HepG2 (cell line): ENCODE measurements around the gene PIGO. TPM values are rescaled to one million over a fixed set of nuclear protein-coding genes. Genes with fewer than 3 reads are reported as not detected.

Experiments used
- ATAC-seq: fragments of 200-7000 bp; cut with Tn5 transposase; 3 replicates; pipeline ENCODE4 v1.9.1; 2020; ENCODE audit warnings: mild to moderate bottlenecking, moderate library complexity
- BruUV-seq: library from RNA; stranded (reverse); fragments of 400-500 nt; replicated peaks from 2 replicates; lab custom pipeline; 2021; lab: Mats Ljungman, UMichigan
- CTCF ChIA-PET: fragments of 300-600 bp; formaldehyde crosslinking; extraction: SDS; loops from one replicate; lab custom pipeline; 2021; ENCODE audit warnings: low total read pairs, inconsistent platforms, low intra/inter-chr PET ratio; lab: Yijun Ruan, JAX
- POLR2A ChIA-PET: fragments of 350-600 bp; sonication (Branson Sonifier 250); formaldehyde crosslinking; loops from one replicate; lab custom pipeline; 2020; ENCODE audit warnings: antibody characterized with exemption, inconsistent platforms; lab: Yijun Ruan, JAX
- DNase-seq: peaks from one replicate; pipeline ENCODE4 v3.0.0-alpha.2; 2015; ENCODE audit warnings: low spot score
- FAIRE-seq: peaks from 3 replicates; lab custom pipeline; 2011; peaks lifted over from hg19 to GRCh38; lab: Jason Lieb, UNC
- H2AFZ ChIP-seq: one replicate; pipeline ENCODE4 v1.6.1; 2011; ENCODE audit warnings: low read length, inconsistent platforms
- H3K27ac ChIP-seq: fragments of 300-600 bp; 3 replicates; pipeline ENCODE4 v1.8.0; 2011; ENCODE audit warnings: mixed run types, mild to moderate bottlenecking, mixed read lengths, low read length, inconsistent platforms; ENCODE audit not compliant: insufficient read depth; ENCODE audit errors: extremely low read length
- H3K27me3 ChIP-seq, 2 experiments: fragments of 200-600 bp in 1 of 2; 2 replicates in 1 of 2; 3 replicates in 1 of 2; pipeline versions ENCODE4 v1.6.0 to v1.8.0; 2011; ENCODE audit warnings: low read length in 2 of 2, mild to moderate bottlenecking in 2 of 2, moderate library complexity in 2 of 2, inconsistent platforms in 1 of 2; ENCODE audit not compliant: insufficient read depth in 2 of 2, control insufficient read depth in 1 of 2
- H3K36me3 ChIP-seq, 2 experiments: fragments of 200-600 bp in 1 of 2; replicated peaks in 1 of 2; 2 replicates in 1 of 2; 3 replicates in 1 of 2; pipeline versions ENCODE4 v1.5.1 to v1.8.0; 2011; ENCODE audit warnings: low read length in 2 of 2, inconsistent platforms in 1 of 2; ENCODE audit not compliant: insufficient read depth in 2 of 2, control insufficient read depth in 1 of 2
- H3K4me1 ChIP-seq: 2 replicates; pipeline ENCODE4 v1.5.1; 2012; ENCODE audit warnings: low read length, inconsistent platforms; ENCODE audit not compliant: insufficient read depth
- H3K4me2 ChIP-seq: 2 replicates; pipeline ENCODE4 v1.6.0; 2011; ENCODE audit warnings: low read depth, low read length, inconsistent platforms
- H3K4me3 ChIP-seq, 3 experiments: fragments of 200-600 bp in 1 of 3; sonication (generic), shearing (Covaris generic) in 1 of 3; replicated peaks in 1 of 3; 2 replicates each; pipeline ENCODE4 v1.5.1; 2011 to 2016; ENCODE audit warnings: low read length in 3 of 3, inconsistent platforms in 2 of 3, low read depth in 2 of 3, mild to moderate bottlenecking in 2 of 3, control low read depth in 1 of 3, mixed read lengths in 1 of 3; ENCODE audit not compliant: insufficient read depth in 1 of 3
- H3K79me2 ChIP-seq: one replicate; pipeline ENCODE4 v1.6.1; 2011; ENCODE audit warnings: low read length, inconsistent platforms; ENCODE audit not compliant: insufficient read depth
- H3K9ac ChIP-seq: 2 replicates; pipeline ENCODE4 v1.6.0; 2011; ENCODE audit warnings: mild to moderate bottlenecking, low read depth, low read length, inconsistent platforms; ENCODE audit not compliant: insufficient read depth
- H3K9me3 ChIP-seq: 2 replicates; pipeline ENCODE4 v1.5.1; 2012; ENCODE audit warnings: mild to moderate bottlenecking, low read length
- H4K20me1 ChIP-seq: 2 replicates; pipeline ENCODE4 v1.6.0; 2011; ENCODE audit warnings: inconsistent platforms, mild to moderate bottlenecking, low read length, moderate library complexity; ENCODE audit not compliant: insufficient read depth
- CBFB ChIP-seq: sonication (generic); formaldehyde crosslinking; IDR thresholded peaks from 2 replicates; pipeline ENCODE4 v1.4.0; 2020; ENCODE audit warnings: missing genetic modification reagents
- IRF1 ChIP-seq: sonication (generic); formaldehyde crosslinking; IDR thresholded peaks from 2 replicates; pipeline ENCODE4 v1.4.0; 2020; ENCODE audit warnings: low read depth, mild to moderate bottlenecking, missing genetic modification reagents
- JUND ChIP-seq: sonication (generic); formaldehyde crosslinking; IDR thresholded peaks from 2 replicates; pipeline ENCODE4 v1.8.0; 2022; ENCODE audit warnings: mild to moderate bottlenecking, missing genetic modification reagents
- NCOA2 ChIP-seq: sonication (generic); formaldehyde crosslinking; IDR thresholded peaks from 2 replicates; pipeline ENCODE4 v1.8.0; 2022; ENCODE audit warnings: inconsistent platforms
- NKX3-1 ChIP-seq: sonication (generic); formaldehyde crosslinking; IDR thresholded peaks from 2 replicates; pipeline ENCODE4 v1.5.0; 2020; ENCODE audit warnings: missing genetic modification reagents
- PAF1 ChIP-seq: IDR thresholded peaks from 2 replicates; pipeline ENCODE4 v1.6.1; 2016; ENCODE audit warnings: missing genetic modification reagents, missing compliant biosample characterization
- RBFOX2 ChIP-seq: fragments of 200-400 bp; formaldehyde crosslinking; IDR thresholded peaks from 2 replicates; pipeline ENCODE4 v1.6.1; 2017; ENCODE audit warnings: low read depth, mild to moderate bottlenecking, low read length
- RBM22 ChIP-seq: fragments of 200-400 bp; formaldehyde crosslinking; optimal IDR thresholded peaks from 2 replicates; pipeline ENCODE3; 2017; ENCODE audit warnings: mild to moderate bottlenecking, low read length, moderate library complexity
- SETDB1 ChIP-seq: sonication (generic); formaldehyde crosslinking; IDR thresholded peaks from 2 replicates; pipeline ENCODE4 v1.5.1; 2020; ENCODE audit warnings: missing genetic modification reagents, mild to moderate bottlenecking, borderline replicate concordance
- ZNF737 ChIP-seq: sonication (generic); formaldehyde crosslinking; IDR thresholded peaks from 2 replicates; pipeline ENCODE4 v1.5.0; 2020; ENCODE audit warnings: missing genetic modification reagents, mild to moderate bottlenecking, borderline replicate concordance
- WGBS: methylation state at CpG from one replicate; pipeline ENCODE4 v1.1.6; 2017; ENCODE audit warnings: low lambda C conversion rate; 5-methylcytosine and 5-hydroxymethylcytosine counted together
- in situ Hi-C: cut with HindIII; loops from 2 replicates; pipeline ENCODE4 v1.10.0; 2017; ENCODE audit warnings: low pct_unique_long_range_greater_than_20kb; ENCODE audit not compliant: extremely low pct_ligation_motif_present
- intact Hi-C: fragments of 100-400 bp; cut with micrococcal nuclease; formaldehyde crosslinking; loops from one replicate; pipeline ENCODE4 v1.10.0; 2022; ENCODE audit not compliant: unreplicated experiment
- polyA plus RNA-seq, 8 experiments: library from polyadenylated mRNA; depleted of rRNA in 3 of 8; stranded (reverse) in 7 of 8; unstranded in 1 of 8; fragments of >200 nt; fragmentation: Illumina TruSeq in 4 of 8; extraction: Trizol in 4 of 8; gene quantifications; 2 replicates each; pipeline versions ENCODE4 v1.2.1 to v1.2.3, GENCODE V29; 2011 to 2016; ENCODE audit warnings: low read depth in 4 of 8, missing spikeins in 1 of 8, mixed read lengths in 1 of 8; ENCODE audit not compliant: insufficient read depth in 1 of 8
- total RNA-seq, 5 experiments: library from RNA; depleted of rRNA; stranded (reverse); fragments of >200 nt; fragmentation: Illumina TruSeq; extraction: Trizol; gene quantifications; 2 replicates each; pipeline ENCODE4 v1.2.3, GENCODE V29; 2016; ENCODE audit warnings: low read depth in 1 of 5
- TF ChIP-seq, protein P1 (sequence below): sonication (generic); formaldehyde crosslinking; IDR thresholded peaks from 2 replicates; pipeline ENCODE4 v1.8.1; 2023; ENCODE audit warnings: mild to moderate bottlenecking, inconsistent platforms, moderate library complexity, missing genetic modification reagents, borderline replicate concordance

PIGO gene
- total and polyA plus RNA-seq, 2 of the 13 experiments (the other 11 are each of a cell fraction or from before 2014, with no cell fraction given) = 20.5 to 26.2 TPM

GRCh38 chr9:35057271-35057620, 39.1 kb downstream of the PIGO start:
- Histone ChIP-seq H3K4me1 (no peaks in the 10 kb centered on the region), H3K27ac (no peak overlapping the region), H2AFZ (no peak overlapping the region), H4K20me1 (peaks cover 7% of the 10 kb centered on the region), H3K4me3 (no peak overlapping the region), H3K4me2 (no peak overlapping the region), H3K79me2 (no peaks in the 10 kb centered on the region), H3K9ac (no peak overlapping the region)
- FAIRE-seq (no peak), ATAC-seq (no peak), DNase-seq (no peak)
- no TSS peak for BruUV-seq
- in situ Hi-C loops = no loop called here
- TF ChIP-seq RBM22 (peak; percentile 7), JUND (CRISPR knock-in tag) (no peak)
- TF ChIP-seq, all 625 proteins: peak for 1
- ChIA-PET POLR2A (no interaction called here), CTCF (no interaction called here)
- Histone ChIP-seq H3K9me3 (no peaks in the 10 kb centered on the region), H3K36me3 (peaks cover 23 to 62% of the 10 kb centered on the region in 2 experiments), H3K27me3 (no peaks in the 10 kb centered on the region)
- WGBS = over 99% methylated on average over 8 of the region's 8 CpGs
- intact Hi-C loops = no loop called here

GRCh38 chr9:35056571-35057270, 39.7 kb downstream of the PIGO start:
- no peaks in the 10 kb centered on the region for H3K79me2 ChIP-seq
- in situ Hi-C loops (no loop called here), intact Hi-C loops (no loop called here)
- no peaks in the 10 kb centered on the region for H3K27me3 ChIP-seq
- no peak overlapping the region for H3K4me3 ChIP-seq
- no peak overlapping the region for H3K9ac ChIP-seq
- BruUV-seq = no TSS peak
- H3K4me2 ChIP-seq = no peak overlapping the region
- H3K4me1 ChIP-seq = no peaks in the 10 kb centered on the region
- ATAC-seq = peak; percentile 37
- no peak overlapping the region for H3K27ac ChIP-seq
- H3K9me3 ChIP-seq = no peaks in the 10 kb centered on the region
- CTCF ChIA-PET = no interaction called here
- peaks cover 18 to 57% of the 10 kb centered on the region in 2 experiments for H3K36me3 ChIP-seq
- no peak for FAIRE-seq
- 96% methylated on average over 9 of the region's 9 CpGs for WGBS
- DNase-seq = no peak
- peaks cover 7% of the 10 kb centered on the region for H4K20me1 ChIP-seq
- POLR2A ChIA-PET = no interaction called here
- no peak overlapping the region for H2AFZ ChIP-seq
- TF ChIP-seq NCOA2 (CRISPR knock-in tag) (no peak), RBFOX2 (0 out of 2 replicates have a peak, but pooled peaks have one; percentile 27), IRF1 (CRISPR knock-in tag) (no peak), NKX3-1 (CRISPR knock-in tag) (no peak), CBFB (CRISPR knock-in tag) (no peak), ZNF737 (CRISPR knock-in tag) (no peak), SETDB1 (CRISPR knock-in tag) (no peak), PAF1 (CRISPR knock-in tag) (no peak)
- TF ChIP-seq, protein P1, sequence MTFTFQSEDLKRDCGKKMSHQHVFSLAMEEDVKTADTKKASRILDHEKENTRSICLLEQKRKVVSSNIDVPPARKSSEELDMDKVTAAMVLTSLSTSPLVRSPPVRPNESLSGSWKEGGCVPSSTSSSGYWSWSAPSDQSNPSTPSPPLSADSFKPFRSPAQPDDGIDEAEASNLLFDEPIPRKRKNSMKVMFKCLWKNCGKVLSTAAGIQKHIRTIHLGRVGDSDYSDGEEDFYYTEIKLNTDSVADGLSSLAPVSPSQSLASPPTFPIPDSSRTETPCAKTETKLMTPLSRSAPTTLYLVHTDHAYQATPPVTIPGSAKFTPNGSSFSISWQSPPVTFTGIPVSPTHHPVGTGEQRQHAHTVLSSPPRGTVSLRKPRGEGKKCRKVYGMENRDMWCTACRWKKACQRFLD = no peak
